IPS DF 6.9 (cell line): ENCODE results near the gene ZMIZ1.

Source experiments
- DNase-seq: peaks from one replicate; pipeline ENCODE4 v3.0.0-alpha.2; 2013; ENCODE audit warnings: low read depth, low spot score
- H3K27ac ChIP-seq: one replicate; pipeline ENCODE4 v1.5.1; 2013; ENCODE audit warnings: low read length, control low read depth
- H3K27me3 ChIP-seq: 2 replicates; pipeline ENCODE4 v1.6.1; 2013; ENCODE audit warnings: mild to moderate bottlenecking, low read length; ENCODE audit not compliant: control insufficient read depth, insufficient read depth
- H3K36me3 ChIP-seq: 2 replicates; pipeline ENCODE4 v1.6.1; 2013; ENCODE audit warnings: low read length; ENCODE audit not compliant: control insufficient read depth, insufficient read depth
- H3K4me1 ChIP-seq: 2 replicates; pipeline ENCODE4 v1.6.1; 2013; ENCODE audit warnings: low read length; ENCODE audit not compliant: control insufficient read depth, insufficient read depth
- H3K4me3 ChIP-seq: 2 replicates; pipeline ENCODE4 v1.5.1; 2013; ENCODE audit warnings: mild to moderate bottlenecking, low read length
- H3K9me3 ChIP-seq: 2 replicates; pipeline ENCODE4 v1.6.1; 2013; ENCODE audit warnings: low read length, inconsistent platforms; ENCODE audit not compliant: control insufficient read depth, insufficient read depth
- WGBS: extraction: QIAGEN DNeasy Blood & Tissue Kit; methylation state at CpG from one replicate; pipeline ENCODE4 v1.1.7; 2013; ENCODE audit warnings: mixed read lengths, missing lambda C conversion rate; ENCODE audit not compliant: insufficient read length, insufficient coverage; 5-methylcytosine and 5-hydroxymethylcytosine counted together

The ZMIZ1 gene

DNA sequence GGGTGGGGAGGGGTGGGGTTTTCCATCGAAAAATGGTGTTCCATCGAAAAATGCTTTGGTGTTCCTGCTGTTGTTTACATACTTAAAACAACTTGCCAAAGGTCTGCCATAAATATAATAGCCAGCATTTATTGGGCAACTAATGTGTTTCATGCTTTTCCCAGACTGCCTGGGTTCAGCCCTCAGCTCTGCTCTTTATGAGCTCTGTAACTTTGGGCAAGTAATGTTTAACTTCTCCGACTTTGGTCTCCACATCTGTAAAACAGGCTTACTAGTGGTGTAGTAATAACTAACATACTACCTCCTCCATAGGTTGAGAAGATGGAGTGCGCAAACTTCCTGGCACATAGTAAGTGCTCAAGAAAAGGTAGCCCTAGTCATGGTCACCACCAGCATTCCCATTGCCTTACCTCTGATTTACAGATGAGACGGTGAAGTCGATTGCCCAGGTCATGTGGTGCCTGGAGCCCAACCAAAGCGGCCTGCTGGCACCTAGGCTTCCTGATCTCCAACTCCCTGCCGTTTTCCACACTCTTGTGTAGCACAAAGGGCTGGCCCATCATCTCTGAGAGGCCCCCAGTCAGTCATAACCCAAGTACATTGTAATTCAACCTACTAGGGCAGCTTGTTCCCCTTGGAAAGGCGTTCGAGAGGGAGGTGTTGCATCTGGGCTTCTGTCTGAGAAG lies 8.9 kb downstream of the ZMIZ1 start:
- DNase-seq, result no peak
- Histone ChIP-seq H3K36me3 (no peaks in the 10 kb centered on the region), H3K4me3 (no peak overlapping the region), H3K4me1 (peaks cover 15% of the 10 kb centered on the region), H3K9me3 (no peaks in the 10 kb centered on the region), H3K27ac (no peak overlapping the region), H3K27me3 (no peaks in the 10 kb centered on the region; the same call in 1 of the 2 replicates)
- WGBS, result no CpG with 5 or more reads among the region's 10 CpGs

GRCh38 chr10:79078367-79079053 lies 9.7 kb downstream of the ZMIZ1 start:
- Histone ChIP-seq H3K9me3 (no peaks in the 10 kb centered on the region), H3K27me3 (no peaks in the 10 kb centered on the region), H3K4me1 (peaks cover 11% of the 10 kb centered on the region), H3K36me3 (no peaks in the 10 kb centered on the region), H3K27ac (no peak overlapping the region), H3K4me3 (no peak overlapping the region)
- DNase-seq, result no peak
- no CpG with 5 or more reads among the region's 8 CpGs for WGBS

DNA sequence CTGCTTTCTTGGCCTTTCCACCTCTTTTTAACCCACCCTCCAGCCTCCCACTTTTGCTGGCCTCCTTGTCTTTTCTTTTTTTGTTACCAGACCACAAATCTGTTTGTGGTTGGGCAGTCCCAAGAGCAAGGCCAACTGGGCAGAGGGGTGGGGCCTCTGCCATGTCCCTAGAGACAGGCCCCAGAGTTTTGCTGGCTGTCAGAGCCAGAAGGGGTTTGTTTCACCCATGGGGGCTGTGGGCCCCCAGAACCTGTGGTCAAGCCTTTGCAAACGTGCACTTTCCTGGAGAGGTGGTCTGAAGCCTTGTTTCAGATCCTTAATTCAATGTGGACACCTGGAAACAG lies 10.3 kb downstream of the ZMIZ1 start:
- DNase-seq, result no peak
- WGBS, result no CpG with 5 or more reads among the region's 1 CpG
- no peaks in the 10 kb centered on the region for H3K9me3 ChIP-seq
- no peak overlapping the region for H3K27ac ChIP-seq
- no peaks in the 10 kb centered on the region for H3K27me3 ChIP-seq
- no peaks in the 10 kb centered on the region for H3K36me3 ChIP-seq
- peaks cover 13% of the 10 kb centered on the region for H3K4me1 ChIP-seq
- no peak overlapping the region for H3K4me3 ChIP-seq

DNA sequence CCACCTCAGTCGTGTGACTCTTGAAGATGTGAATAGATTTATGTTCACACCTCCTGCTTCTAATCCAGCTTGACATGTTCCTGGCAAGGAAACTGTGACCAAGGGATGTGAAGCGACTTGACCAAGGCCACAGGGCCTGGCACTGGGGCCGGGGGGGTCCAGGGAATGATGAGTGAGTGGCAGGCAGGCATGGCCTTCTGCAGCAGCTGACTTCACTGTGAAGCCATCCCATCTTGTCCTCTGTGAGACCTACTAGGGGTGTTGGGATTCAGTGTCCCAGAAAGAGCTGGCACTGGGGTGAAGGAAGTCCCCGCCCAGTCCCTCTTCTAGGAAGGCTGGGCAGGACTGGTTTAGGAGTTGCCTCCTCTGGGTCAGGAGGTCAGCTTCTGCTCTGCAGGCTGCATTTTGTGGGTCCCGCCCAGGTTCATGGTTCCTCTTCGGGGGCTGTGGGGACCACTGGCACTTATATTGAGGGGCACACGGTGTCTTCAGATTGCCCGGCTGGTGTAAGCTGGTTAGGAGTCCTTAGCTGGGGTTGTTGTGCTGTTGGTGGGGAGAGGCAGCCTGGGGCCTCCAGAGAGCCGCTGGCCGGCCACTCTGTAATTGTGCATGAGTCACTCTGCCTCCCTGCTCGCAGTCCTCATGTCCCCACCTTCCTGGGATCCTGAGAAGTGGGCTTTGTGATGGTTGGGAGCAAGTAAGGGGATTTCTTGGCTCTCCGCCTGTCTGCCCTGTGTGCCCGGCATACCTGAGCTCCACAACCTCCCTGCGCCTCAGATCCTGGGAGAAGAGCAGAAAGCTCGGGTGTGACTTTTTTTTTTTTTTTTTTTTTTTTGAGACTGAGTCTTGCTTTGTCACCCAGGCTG lies 11.0 kb downstream of the ZMIZ1 start:
- Histone ChIP-seq H3K27ac (no peak overlapping the region), H3K4me1 (peaks cover 15% of the 10 kb centered on the region), H3K9me3 (no peaks in the 10 kb centered on the region), H3K36me3 (no peaks in the 10 kb centered on the region), H3K4me3 (no peak overlapping the region), H3K27me3 (no peaks in the 10 kb centered on the region)
- WGBS, result no CpG with 5 or more reads among the region's 15 CpGs
- DNase-seq, result no peak

DNA sequence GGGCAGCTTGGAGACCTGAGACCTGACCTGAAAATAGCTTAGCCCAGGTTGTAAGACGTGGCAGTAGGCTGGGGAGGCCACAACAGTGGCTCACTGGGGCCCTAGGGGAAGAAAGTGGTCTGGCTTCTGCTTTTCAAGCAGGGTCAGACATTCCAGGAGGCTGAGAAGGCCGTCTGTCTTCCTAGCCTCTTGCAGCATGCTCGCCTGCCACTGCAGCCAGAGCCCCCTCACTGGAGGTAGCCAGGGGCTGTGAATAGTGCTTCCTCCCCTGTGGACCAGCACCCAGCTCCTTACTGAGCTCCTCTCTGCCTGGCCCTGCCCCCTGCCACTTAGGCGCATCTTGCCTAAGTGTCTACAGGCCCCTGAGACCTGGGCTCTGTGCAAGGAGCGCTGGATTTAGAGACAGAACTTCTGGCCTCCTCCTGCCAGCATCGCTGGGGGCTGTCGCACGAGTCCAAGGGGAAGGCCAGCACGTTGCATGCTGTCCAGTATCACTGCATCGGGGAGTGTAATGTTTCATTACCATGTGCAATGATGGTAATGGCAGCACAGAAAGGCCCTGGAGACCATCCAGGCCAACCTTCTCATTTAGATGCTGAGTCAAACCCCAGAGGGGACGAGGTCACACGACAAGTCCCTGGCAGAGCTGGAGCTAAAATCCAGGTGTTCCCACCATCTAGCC lies 12.7 kb downstream of the ZMIZ1 start:
- no peaks in the 10 kb centered on the region for H3K36me3 ChIP-seq
- peaks cover 15% of the 10 kb centered on the region for H3K4me1 ChIP-seq
- WGBS, result no CpG with 5 or more reads among the region's 12 CpGs

DNA sequence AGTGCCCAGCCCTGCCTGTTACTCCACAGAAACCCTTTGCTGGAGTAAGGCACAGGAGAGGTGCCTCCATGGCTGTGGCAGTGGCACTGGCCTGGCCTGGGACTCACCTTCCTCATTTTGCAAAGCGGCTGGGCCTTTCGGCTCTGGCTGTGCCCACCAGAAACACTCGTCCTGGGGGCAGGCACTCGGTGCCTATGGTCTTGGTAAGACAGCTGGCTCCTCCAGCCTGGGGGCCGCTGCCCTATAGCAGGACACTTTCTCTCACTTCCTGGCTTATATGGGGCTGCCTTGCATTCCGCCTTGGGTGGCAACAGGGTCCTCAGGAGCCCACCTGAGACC lies 13.2 kb downstream of the ZMIZ1 start:
- WGBS, result no CpG with 5 or more reads among the region's 6 CpGs
- Histone ChIP-seq H3K36me3 (no peaks in the 10 kb centered on the region), H3K9me3 (no peaks in the 10 kb centered on the region), H3K4me1 (peaks cover 13% of the 10 kb centered on the region), H3K4me3 (no peak overlapping the region), H3K27me3 (no peaks in the 10 kb centered on the region), H3K27ac (no peak overlapping the region)
- DNase-seq, result no peak

More for the DNA sequence above, 12.7 kb downstream of the ZMIZ1 start:
- no peak for DNase-seq
- no peaks in the 10 kb centered on the region for H3K27me3 ChIP-seq
- H3K4me3 ChIP-seq, result no peak overlapping the region
- H3K9me3 ChIP-seq, result no peaks in the 10 kb centered on the region
- H3K27ac ChIP-seq, result no peak overlapping the region

DNA sequence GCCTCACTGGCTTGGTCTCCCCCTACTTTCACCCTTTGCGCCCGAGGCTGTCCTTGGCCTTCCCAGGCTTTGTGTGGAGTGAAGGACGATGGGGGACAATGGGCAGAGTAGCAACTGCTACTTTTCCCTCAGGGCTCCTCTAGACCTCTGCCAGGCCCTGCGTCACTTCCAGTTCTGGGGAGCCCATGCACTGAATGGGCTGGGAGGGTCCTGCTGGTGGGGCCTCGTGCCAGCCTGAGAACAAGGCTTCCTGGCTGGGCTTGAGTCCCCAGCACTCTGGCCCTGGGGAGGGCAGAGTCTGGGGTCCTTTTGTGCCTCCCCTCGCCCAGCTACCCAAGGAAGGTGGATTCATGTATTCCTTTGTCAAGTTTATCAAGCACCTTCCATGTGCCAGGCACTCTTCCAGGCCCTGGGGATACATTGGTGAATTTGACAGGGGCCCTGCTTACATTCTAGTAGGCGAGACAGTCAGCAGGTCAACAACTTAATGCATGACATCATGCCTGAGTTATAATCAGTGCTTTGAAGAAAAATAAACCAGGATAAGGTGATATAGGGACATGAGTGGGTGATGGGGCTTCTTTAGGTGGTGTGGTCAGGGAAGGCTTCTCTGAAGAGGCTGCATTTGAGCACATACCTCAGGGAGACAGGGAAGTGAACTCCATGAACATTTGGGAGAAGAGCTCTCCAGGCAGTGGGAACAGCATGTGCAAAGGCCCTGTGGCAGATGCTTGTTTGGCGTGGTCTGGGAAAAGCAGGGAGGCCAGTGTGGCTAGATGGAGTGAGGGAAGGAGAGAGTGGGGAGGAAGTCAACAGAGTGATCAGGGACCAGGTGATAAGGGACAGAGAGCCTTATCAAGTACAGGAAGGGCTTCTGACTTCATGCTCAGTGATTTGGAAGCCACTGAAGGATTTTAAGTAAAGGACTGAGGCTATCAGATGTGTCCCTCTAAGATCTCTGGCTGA lies 14.1 kb downstream of the ZMIZ1 start:
- Histone ChIP-seq H3K4me3 (no peak overlapping the region), H3K36me3 (no peaks in the 10 kb centered on the region), H3K27me3 (no peaks in the 10 kb centered on the region), H3K4me1 (peaks cover 13% of the 10 kb centered on the region), H3K9me3 (no peaks in the 10 kb centered on the region), H3K27ac (no peak overlapping the region)
- no CpG with 5 or more reads among the region's 8 CpGs for WGBS
- DNase-seq, result no peak

- WGBS, result no CpG with 5 or more reads among the region's 9 CpGs
- Histone ChIP-seq H3K27me3 (no peaks in the 10 kb centered on the region), H3K4me3 (no peak overlapping the region), H3K9me3 (no peaks in the 10 kb centered on the region), H3K27ac (no peak overlapping the region), H3K36me3 (no peaks in the 10 kb centered on the region), H3K4me1 (peaks cover 19% of the 10 kb centered on the region)
- DNase-seq, result no peak
These were observed 15.5 kb downstream of the ZMIZ1 start for GRCh38 chr10:79084012-79084971.
